Activated CD8-positive, alpha-beta T cell treated with anti-CD3 and anti-CD28 coated beads for 36 hours (primary cell): ENCODE results near the gene PTPRG. TPM values are rescaled to one million over a fixed set of nuclear protein-coding genes. Genes with fewer than 3 reads are reported as not detected.

ENCODE experiments used
- ATAC-seq: fragments of 200-7000 bp; cut with Tn5 transposase; one replicate; pipeline ENCODE4 v1.10.0; 2021; ENCODE audit warnings: mild to moderate bottlenecking, moderate library complexity
- CTCF ChIA-PET: fragments of 350-600 bp; sonication (Branson Sonifier 250); formaldehyde crosslinking; loops from one replicate; lab custom pipeline; 2021; ENCODE audit warnings: antibody characterized with exemption; lab: Charles Lee
- POLR2A ChIA-PET: fragments of 350-600 bp; sonication (Branson Sonifier 250); formaldehyde crosslinking; loops from one replicate; lab custom pipeline; 2021; ENCODE audit warnings: antibody characterized with exemption; lab: Charles Lee
- DNase-seq: peaks from one replicate; pipeline ENCODE4 v3.0.0-alpha.2; 2020
- H3K27ac Mint-ChIP-seq: one replicate; pipeline ENCODE4 v1.8.0; 2021; ENCODE audit warnings: mild to moderate bottlenecking, mixed read lengths
- H3K27me3 Mint-ChIP-seq: one replicate; pipeline ENCODE4 v1.8.0; 2021; ENCODE audit warnings: mixed read lengths
- H3K36me3 Mint-ChIP-seq: one replicate; pipeline ENCODE4 v1.8.0; 2021; ENCODE audit warnings: low read depth, mixed read lengths
- H3K4me1 Mint-ChIP-seq: one replicate; pipeline ENCODE4 v1.8.0; 2021; ENCODE audit warnings: low read depth, mixed read lengths
- H3K4me3 Mint-ChIP-seq: one replicate; pipeline ENCODE4 v1.8.0; 2021; ENCODE audit warnings: mild to moderate bottlenecking, moderate library complexity, mixed read lengths
- H3K9me3 Mint-ChIP-seq: one replicate; pipeline ENCODE4 v1.8.0; 2021; ENCODE audit warnings: mixed read lengths
- CTCF ChIP-seq: fragments of 200-600 bp; IDR thresholded peaks from one replicate; pipeline ENCODE4 v1.8.0; 2022; ENCODE audit warnings: antibody characterized with exemption, mild to moderate bottlenecking
- intact Hi-C: fragments of 100-400 bp; cut with micrococcal nuclease; formaldehyde crosslinking; loops from one replicate; pipeline ENCODE4 v1.10.0; 2022
- total RNA-seq, 2 experiments: library from RNA; stranded (reverse); gene quantifications; one replicate each; pipeline ENCODE4 v1.2.3, GENCODE V29; 2021

The PTPRG gene
- total RNA-seq, 2 experiments from 2014 or later: not detected

DNA sequence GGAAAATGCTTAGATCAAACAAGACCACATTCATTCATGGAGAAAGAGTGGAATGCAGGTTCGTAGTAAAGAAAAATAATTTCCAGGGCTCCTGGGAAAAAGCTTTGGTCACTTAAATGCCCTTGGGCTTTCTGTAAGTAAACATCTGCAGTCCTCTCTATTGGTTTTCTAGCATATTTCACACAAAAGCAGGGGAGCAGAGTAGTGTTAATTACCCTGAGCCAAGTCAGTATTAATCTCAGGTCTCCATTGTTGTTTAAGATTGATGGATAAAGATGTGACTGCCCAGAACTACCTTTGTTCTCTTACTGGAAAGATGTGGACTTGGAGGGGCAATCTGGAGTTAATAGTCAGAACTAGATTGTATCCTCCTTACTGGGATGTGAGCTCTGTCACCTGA is 242.6 kb downstream of the PTPRG start:
- intact Hi-C loops: no loop called here
- H3K9me3 Mint-ChIP-seq: no peaks in the 10 kb centered on the region
- DNase-seq: no peak
- ATAC-seq: no peak
- TF ChIP-seq CTCF: no peak
- H3K4me3 Mint-ChIP-seq: no peak overlapping the region
- no peaks in the 10 kb centered on the region for H3K27me3 Mint-ChIP-seq
- no peaks in the 10 kb centered on the region for H3K4me1 Mint-ChIP-seq
- H3K36me3 Mint-ChIP-seq: no peaks in the 10 kb centered on the region
- H3K27ac Mint-ChIP-seq: no peak overlapping the region
- CTCF ChIA-PET: no interaction called here
- POLR2A ChIA-PET: no interaction called here

DNA sequence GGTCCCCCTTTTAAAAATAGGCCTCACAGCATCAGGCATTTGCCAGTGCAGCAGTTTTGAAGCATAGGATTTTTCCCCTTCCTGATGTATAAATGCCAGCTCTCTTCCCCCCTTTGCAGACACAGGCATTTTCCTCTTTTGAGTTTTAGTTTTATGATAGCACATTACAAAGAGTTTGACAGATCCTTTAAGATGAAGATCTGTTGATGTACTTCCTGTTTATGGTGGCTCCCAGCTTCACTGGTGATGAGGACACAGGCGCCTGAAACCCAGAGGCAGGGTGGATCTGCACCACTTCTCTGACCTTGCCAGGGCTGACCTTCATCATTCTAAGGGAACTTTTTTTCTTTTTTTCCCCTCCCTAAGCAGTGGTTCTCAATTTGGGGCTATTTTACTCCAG is 243.4 kb downstream of the PTPRG start:
- DNase-seq (no peak), ATAC-seq (no peak)
- ChIA-PET POLR2A (no interaction called here), CTCF (no interaction called here)
- no peak overlapping the region for H3K27ac Mint-ChIP-seq
- TF ChIP-seq CTCF: no peak
- no peak overlapping the region for H3K4me3 Mint-ChIP-seq
- H3K9me3 Mint-ChIP-seq: no peaks in the 10 kb centered on the region
- no peaks in the 10 kb centered on the region for H3K27me3 Mint-ChIP-seq
- intact Hi-C loops: no loop called here
- H3K36me3 Mint-ChIP-seq: no peaks in the 10 kb centered on the region
- no peaks in the 10 kb centered on the region for H3K4me1 Mint-ChIP-seq

DNA sequence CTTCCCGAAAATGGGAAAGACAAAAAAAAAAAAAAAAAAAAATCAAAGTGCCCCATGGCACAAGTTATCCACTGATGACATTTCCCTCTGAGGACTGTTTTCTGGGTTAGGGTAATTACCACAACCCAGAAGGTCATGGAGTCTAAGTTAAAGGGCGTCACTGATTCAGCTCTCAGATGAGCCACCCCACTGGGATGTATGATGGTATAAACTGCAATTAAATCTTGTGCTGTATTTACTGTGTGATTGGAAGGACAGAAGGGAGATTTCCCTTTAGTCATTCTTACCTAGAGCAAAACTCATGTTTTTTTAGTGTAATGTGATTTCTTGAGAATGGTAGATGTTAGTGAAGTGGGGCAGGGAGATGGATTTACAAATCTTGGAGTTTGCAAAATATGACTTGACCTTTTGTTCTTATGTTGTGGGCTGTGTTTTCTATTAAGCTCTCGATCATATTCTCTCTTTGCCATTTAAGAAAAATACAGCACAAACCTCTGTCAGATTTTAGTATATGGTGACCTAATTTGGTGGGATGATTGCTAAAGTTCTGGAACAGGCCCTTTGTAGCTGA is 244.2 kb downstream of the PTPRG start:
- no peaks in the 10 kb centered on the region for H3K9me3 Mint-ChIP-seq
- ChIA-PET CTCF (no interaction called here), POLR2A (no interaction called here)
- no peaks in the 10 kb centered on the region for H3K4me1 Mint-ChIP-seq
- H3K36me3 Mint-ChIP-seq: no peaks in the 10 kb centered on the region
- no peak for DNase-seq
- TF ChIP-seq CTCF: no peak
- ATAC-seq: no peak
- H3K4me3 Mint-ChIP-seq: no peak overlapping the region
- peaks cover 2% of the 10 kb centered on the region for H3K27me3 Mint-ChIP-seq
- intact Hi-C loops: no loop called here
- no peak overlapping the region for H3K27ac Mint-ChIP-seq

DNA sequence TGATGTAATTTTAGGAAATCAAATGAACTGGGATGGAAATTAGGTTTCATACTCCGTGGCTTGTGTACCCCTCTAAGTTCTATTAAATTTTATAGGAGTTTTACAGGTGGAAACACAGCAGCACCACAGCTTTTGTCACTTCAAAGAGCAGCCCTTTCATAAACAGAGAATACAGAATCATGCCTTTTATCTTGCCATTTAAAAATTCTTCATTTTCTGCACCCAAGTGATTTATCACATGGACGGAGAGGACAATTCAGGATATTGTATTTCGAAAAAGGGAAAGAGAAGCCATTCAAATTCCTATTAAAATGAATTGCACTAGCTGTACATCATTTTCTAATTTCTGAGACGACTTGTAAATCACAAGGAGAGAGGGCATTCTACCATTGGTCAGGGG is 245.4 kb downstream of the PTPRG start:
- ATAC-seq (no peak), DNase-seq (no peak)
- Mint-ChIP-seq H3K4me3 (no peak overlapping the region), H3K27ac (no peak overlapping the region), H3K27me3 (peaks cover 2% of the 10 kb centered on the region), H3K4me1 (no peaks in the 10 kb centered on the region), H3K9me3 (no peaks in the 10 kb centered on the region), H3K36me3 (no peaks in the 10 kb centered on the region)
- no peak for TF ChIP-seq CTCF
- ChIA-PET CTCF (no interaction called here), POLR2A (no interaction called here)
- intact Hi-C loops: no loop called here

- ATAC-seq (no peak), DNase-seq (no peak)
- intact Hi-C loops: no loop called here
- H3K4me3 Mint-ChIP-seq: no peak overlapping the region
- H3K36me3 Mint-ChIP-seq: no peaks in the 10 kb centered on the region
- H3K27me3 Mint-ChIP-seq: peaks cover 2% of the 10 kb centered on the region
- H3K9me3 Mint-ChIP-seq: no peaks in the 10 kb centered on the region
- H3K4me1 Mint-ChIP-seq: no peaks in the 10 kb centered on the region
- CTCF ChIA-PET: no interaction called here
- TF ChIP-seq CTCF: no peak
- POLR2A ChIA-PET: interaction anchor here (0.7 kb wide), 1 partner anchor 16 kb away, joined by 3 read pairs; no protein-coding TSS in a partner anchor
- no peak overlapping the region for H3K27ac Mint-ChIP-seq
Measured at GRCh38 chr3:61807865-61808276, 246.5 kb downstream of the PTPRG start.
